PC-3 (cell line): ENCODE measurements around the gene GRIK5.

Experiments
- EZH2phosphoT487 ChIP-seq: fragments of 300-600 bp; sonication (generic); IDR thresholded peaks from 2 replicates; pipeline ENCODE4 v1.6.1; 2018; ENCODE audit warnings: mild to moderate bottlenecking, antibody characterized with exemption, low read length, borderline replicate concordance
- TF ChIP-seq, protein P1 (sequence below): fragments of 300-600 bp; sonication (generic); conservative IDR thresholded peaks from 2 replicates; pipeline ENCODE4 v1.5.1; 2017; ENCODE audit warnings: antibody characterized with exemption, low read depth, mild to moderate bottlenecking, low read length

- TF ChIP-seq EZH2phosphoT487 = no peak
- TF ChIP-seq, protein P1, sequence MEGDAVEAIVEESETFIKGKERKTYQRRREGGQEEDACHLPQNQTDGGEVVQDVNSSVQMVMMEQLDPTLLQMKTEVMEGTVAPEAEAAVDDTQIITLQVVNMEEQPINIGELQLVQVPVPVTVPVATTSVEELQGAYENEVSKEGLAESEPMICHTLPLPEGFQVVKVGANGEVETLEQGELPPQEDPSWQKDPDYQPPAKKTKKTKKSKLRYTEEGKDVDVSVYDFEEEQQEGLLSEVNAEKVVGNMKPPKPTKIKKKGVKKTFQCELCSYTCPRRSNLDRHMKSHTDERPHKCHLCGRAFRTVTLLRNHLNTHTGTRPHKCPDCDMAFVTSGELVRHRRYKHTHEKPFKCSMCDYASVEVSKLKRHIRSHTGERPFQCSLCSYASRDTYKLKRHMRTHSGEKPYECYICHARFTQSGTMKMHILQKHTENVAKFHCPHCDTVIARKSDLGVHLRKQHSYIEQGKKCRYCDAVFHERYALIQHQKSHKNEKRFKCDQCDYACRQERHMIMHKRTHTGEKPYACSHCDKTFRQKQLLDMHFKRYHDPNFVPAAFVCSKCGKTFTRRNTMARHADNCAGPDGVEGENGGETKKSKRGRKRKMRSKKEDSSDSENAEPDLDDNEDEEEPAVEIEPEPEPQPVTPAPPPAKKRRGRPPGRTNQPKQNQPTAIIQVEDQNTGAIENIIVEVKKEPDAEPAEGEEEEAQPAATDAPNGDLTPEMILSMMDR = no peak
Observed at GRCh38 chr19:42091742-42092141, 21.7 kb upstream of the GRIK5 start.
